GM19468 (cell line): ENCODE measurements around the gene UTS2.

Experiments
- ATAC-seq: cut with Tn5 transposase; IDR thresholded peaks from one replicate; pipeline ENCODE4 v1.9.1; 2021; ENCODE audit warnings: mild to moderate bottlenecking, moderate library complexity, moderate number of reproducible peaks; ENCODE audit not compliant: unreplicated experiment; ENCODE audit errors: extremely low read depth

Gene UTS2

DNA sequence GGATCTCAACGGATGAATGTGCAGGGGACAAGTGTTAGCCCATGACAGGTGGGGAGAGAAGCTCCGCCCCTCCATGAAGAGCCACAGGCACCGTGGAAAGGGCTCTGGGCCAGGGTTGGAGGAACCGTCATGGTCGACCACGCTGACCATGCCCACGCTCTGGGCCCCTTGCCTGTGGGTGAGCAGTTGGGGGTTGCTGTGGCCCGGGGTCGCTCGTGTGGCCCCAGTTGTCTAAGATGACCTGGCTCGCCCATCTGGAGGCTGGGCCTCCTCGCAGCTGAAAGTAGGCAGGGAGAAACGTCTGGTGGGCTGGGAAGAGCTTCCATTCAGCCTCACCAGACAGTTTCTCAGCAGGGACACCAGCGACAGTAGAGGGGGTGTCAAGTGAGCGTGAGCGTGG is 13.1 kb upstream of the UTS2 start:
- ATAC-seq: no peak

DNA sequence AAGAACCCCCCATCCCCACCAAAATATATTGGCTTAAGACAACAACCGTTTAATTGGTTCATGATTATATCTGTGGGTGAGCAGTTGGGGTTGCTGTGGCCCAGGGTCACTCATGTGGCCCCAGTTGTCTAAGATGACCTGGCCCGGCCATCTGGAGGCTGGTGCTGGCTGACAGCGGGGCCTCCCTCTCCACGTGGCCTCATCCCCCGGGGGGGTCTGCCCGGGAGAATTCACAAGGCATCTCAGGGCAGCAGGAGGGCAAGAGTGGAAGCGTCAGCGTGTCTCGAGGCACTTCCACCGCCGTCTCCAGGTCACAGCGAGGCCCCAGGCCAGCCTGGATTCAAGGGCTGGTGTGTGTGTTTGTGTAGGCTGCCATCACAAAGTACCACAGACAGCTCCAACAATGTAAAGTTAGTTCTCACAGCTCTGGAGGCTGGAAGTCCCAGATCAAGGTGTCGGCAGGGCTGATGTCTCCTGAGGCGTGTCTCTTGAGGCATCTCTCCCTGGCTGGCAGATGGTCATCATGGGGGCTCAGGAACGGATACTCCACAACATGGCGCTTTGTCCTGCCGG is 11.0 kb upstream of the UTS2 start:
- no peak for ATAC-seq

DNA sequence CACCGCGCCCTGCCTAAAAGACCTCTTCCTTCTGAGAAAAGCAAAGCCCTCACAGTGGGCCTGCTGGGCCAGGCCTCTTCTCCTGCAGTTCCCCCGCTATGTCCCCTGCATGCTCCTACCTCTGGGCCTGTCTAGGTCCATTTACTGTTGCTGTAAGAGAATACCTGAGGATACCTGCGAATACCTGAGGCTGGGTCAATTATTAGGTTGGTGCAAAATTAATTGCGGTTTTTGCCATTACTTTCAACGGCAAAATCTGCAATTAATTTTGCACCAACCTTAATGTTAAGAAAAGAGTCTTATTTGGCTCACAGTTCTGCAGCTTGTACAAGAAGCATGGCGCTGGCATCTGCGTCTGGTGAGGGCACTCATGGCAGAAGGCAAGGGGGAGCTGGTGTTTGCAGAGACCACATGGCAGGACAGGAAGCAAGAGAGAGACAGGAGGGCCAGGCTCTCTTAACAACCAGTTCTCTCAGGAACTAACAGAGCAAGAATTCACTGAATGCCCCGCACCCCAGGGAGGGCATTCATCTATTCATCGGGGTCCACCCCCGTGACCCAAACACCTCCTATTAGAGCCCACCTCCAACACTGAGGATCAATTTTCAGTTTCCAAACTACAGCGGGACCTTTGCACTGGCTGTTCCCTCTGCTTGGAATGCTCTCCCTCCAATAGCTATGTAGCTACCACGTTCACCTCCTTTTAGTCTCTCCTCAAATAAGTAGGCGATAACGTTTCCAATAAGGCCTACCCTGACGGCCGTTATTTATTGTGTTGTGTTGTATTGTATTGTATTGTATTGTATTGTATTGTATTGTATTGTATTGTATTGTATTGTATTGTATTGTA is 9.6 kb upstream of the UTS2 start:
- ATAC-seq: no peak

DNA sequence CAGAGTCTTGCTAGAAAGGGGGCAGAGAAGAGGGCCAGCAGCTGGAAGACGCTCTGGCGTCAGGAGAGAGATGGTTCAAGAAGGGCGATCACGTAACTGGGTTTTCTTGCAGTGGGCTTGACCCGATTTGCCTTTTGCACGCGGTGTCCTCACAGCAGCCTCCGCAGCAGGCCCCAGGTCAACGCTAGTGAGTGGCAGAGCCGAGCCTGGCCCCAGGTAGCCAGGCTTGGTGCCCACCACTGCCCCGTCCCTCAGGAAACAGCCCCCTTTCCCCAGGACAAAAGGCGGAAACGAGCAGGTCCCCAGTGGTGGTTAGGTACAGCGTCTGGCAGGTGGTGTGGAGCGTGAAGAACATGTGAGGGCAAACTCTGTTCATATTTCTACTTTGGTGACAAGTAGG is 8.6 kb upstream of the UTS2 start:
- ATAC-seq: no peak

DNA sequence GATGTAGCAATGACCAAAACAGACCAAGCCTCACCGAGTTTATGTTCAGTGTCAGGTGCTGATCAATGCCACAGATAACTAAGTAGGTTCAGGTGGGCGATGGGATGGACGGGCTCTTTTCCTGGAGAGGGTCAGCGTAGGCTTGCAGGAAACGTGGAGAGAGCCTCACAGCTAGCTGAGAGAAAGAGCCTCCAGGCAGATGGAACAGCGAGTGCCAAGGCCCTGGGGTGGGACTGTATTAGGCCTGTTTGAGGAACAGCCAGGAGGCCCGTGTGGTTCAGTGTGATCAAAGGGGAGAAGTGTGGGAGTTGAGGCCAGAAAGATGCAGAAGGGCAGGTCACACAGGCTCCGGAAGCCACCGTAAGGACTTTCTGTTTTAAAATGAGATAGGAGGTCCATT is 7.3 kb upstream of the UTS2 start:
- ATAC-seq: no peak

DNA sequence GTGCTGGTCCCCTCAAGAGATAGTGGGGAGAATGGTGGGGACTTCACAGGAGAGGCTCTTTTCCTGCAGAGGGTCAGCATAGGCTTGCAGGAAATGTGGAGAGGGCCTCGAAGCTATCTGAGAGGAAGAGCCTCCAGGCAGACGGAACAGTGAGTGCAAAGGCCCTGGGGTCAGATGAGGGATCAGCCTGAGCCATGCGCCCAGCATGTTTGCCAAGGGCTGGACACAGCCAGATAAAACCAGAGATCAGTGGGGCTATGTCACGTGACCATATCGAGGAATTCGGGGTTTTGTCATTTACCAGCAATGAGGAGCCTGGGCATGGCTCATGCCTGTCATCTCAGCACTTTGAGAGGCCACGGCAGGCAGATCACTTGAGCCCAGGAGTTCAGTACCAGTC is 6.5 kb upstream of the UTS2 start:
- ATAC-seq: no peak

DNA sequence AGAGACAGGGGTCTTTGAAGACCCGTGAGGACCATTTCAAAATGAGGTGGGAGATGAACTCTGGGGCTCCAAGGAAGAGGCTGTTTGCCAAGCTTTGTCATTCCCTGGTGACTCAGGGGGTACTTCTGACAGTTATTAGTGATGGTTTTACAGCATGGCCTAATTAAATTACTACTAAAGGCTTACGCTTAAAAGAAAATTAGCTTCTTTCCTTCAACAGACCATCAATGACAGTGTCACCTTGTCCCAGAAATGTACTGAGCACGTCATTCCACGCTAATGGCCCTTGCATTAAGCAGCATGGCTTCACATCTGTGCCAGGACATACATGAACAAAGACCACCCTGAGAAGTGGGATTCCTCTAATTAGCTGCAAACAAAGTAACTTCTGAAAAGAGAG is 5.1 kb upstream of the UTS2 start:
- no peak for ATAC-seq

DNA sequence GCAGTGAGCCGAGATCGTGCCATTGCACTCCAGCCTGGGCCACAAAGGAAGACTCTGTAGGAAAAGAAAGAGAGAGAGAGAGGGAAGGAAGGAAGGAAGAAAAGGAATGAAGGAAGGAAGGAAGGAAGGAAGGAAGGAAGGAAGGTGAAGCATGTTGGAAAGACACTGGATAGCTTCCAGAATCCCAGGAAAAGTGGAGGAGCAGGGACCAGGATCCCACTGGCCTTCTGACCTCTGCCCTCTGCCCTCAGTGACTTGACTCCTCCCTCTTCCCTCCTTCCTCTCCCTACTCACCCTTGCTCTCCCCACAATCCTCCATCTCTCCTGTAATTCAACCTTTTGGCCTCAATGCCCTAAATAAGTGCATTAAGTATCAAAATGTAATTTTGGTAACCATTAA is 4.1 kb upstream of the UTS2 start:
- ATAC-seq: no peak

DNA sequence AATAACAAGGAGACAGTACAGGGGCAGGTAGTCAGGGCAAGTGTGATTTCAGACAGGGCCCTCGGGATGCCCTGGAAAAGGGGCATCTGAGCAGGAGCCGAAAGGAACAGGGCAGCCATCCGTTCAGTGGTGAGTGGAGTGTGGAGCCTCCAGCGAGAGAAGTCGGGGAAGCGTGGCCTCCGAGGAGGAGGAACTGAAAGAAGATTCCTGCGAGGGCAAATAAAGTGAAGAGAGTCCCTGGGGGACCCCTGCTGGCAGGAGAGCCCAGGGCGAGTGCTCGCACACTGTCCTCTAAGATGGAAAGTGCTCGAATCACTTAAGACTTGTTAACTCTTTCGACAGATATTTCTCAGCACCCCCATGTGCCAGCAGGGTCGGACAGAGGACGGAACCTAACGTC is 3.5 kb upstream of the UTS2 start:
- ATAC-seq: no peak

DNA sequence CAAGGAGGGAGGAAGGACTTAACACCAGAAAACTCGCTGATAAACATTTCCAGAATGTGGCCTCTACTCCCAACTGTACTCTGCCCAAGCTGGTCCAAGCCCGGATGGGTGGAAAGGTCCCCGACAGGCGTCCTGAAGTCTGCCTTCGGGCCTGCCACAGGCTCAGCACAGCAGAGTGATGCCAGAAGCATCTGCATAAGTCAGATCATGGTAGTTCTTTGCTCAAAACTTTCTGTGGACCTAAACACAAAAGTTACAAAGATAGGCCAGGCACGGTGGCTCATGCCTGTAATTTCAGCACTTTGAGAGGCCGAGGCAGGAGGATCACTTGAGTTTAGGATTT is 790 bp upstream of the UTS2 start:
- no peak for ATAC-seq

DNA sequence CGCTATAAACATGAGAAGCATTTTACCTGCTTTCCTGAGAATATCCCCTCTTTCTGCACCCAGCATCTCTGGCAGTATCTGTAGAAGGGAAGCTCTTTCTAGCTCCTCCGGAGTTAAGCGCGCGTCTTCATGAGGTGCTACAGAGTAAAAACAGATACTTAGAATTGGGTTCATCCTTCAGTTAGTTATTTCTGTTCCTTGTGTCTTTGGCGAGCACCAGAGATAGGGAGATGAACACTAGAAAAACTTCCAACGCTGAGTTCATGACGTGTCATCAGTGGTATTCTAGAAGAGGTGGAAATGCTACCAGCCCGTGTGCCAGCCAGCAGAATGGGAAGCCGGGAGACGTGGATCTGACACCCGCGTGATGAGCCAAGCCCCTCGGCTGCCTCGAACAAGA is 2.1 kb downstream of the UTS2 start:
- no peak for ATAC-seq

DNA sequence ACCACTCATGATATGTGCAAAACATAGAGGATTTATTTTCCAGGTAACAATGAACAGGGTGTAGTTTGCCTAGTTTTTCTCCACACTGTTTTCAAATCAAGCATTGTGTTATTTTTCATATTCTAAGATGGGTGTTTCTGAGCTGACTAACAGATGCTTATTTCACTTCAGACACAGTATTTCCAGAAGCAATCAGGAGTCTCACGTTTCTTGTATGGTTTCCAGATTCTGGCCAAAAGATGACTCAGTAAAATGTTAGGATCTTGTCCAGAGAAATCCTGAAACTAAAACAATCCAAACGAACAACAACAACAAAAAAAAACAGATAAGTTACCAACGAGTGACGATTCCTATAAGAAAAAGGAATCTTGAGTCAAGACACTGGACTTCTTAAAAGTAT is 5.3 kb downstream of the UTS2 start:
- no peak for ATAC-seq

DNA sequence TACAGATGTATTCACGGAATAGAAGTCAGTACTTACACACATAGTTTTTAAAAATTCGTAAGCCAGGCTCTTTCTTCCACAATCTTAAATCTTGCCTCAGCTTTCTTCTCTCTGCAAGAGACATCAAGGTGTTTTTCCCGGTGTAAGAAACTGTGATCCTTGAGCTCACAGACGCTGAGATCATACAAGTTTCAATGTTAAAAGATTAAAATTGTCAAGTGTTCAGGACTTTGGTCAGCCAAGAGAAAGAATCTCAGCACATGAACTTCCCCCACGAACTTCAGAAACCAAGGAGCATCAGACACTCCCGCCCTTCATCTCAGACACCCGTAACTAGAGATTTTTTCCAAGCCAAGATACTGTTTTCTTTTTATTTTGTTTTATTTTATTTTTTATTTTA is 6.2 kb downstream of the UTS2 start:
- ATAC-seq: no peak

DNA sequence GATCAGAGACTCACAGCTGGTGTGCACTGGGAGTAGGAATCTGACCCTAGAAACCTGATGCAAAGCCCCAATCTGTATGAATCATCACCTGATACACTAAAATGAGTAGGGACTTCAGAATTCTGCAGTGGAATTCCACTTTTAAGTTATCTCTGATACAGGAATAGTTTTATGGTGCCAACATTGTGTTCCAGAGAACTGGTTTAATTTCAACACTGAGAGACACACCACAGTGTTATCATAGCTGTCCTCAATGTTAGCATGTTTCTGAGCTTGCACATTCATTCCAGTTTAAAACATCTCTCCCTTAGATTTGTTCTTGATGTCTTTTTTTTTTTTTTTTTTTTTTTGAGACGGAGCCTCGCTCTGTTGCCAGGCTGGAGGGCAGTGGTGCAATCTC is 7.1 kb downstream of the UTS2 start:
- ATAC-seq: no peak

DNA sequence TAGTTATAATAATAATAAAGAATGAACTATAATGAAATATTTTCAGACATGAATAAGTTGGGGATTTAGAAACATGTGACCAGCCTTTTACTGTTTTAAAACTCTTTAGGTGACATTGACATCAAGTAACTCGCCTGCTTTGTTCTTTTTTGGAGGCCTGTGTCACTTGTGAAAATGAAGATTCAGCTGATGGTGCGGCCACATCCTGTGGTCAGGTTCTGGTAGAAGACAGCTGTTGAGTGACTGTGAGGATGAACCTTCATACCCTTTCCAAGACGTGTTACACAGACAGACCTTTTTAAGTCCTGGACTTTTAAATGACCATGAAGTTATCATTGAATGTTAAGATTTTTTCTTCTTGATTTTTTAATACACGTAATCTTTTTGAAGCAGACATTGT is 10.3 kb downstream of the UTS2 start:
- ATAC-seq: no peak

DNA sequence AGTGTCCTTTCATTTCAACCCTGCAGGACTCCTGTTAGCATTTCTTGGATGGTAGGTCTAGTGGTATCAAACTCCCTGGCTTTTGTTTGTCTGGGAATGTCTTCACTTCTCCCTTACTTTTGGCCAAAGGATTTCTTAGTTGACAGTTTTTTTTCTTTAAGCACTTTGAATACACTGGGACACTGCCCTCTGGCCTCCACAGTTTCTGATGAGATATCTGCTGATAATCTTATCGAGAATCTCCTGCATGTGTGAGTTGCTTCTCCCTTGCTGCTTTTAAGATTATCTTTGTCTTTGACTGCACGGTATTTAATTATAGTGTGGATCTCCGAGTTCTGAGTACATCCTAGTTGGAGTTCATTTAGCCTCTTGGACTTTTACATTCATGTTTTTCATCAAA is 13.3 kb downstream of the UTS2 start:
- no peak for ATAC-seq

DNA sequence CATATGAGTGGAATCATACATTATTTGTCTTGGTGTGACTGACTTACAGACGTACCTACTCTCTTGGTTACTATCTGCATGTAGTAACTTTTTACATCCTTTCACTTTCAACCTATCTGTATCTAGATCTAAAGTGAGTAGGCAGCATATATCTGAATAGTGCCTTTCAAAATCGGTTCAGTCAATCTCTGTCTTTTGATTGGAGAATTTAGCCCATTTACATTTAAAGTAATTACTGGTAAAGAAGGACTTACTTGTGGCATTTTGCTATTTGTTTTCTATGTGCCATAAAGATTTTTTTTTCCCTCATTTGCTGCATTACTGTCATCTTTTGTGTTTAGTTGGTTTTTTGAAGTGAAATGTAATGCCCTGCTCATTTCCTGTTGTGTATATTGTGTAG is 14.2 kb downstream of the UTS2 start:
- no peak for ATAC-seq

DNA sequence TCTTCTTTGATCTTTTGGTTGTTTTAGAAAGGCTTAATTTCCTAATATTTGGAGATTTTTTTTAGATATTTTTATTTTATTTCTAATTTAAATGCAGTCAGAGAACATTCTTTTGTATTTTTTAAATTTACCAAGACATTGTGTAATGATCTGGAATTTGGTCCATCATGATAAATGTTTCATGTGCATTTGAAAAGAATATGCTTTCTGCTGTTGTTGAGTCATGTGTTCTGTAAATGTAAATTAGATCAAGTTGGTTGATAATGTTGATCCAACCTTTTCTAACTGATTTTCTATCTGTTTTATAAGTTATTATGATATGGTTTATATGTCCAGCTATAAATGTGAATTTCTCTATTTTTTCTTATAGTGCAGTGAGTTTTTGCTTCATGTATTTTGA is 19.8 kb downstream of the UTS2 start:
- no peak for ATAC-seq

DNA sequence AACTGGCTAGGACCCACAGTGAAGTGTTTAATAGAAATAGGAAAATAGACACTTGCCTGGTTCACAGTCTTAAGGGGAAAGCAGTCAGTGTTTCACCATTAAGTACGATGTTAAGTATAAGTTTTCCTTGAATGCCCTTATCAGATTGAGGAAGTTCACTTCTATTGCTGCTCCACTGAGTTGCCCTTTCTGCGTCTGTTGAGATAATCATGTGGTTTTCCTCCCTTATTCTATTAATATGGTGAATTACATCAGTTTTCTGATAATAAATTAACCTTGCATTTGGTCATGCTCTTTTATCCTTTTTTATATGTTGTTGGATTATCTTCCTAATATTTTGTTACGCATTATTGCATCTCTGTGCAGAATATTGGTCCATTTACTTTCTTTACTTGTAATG is 21.4 kb downstream of the UTS2 start:
- ATAC-seq: no peak

DNA sequence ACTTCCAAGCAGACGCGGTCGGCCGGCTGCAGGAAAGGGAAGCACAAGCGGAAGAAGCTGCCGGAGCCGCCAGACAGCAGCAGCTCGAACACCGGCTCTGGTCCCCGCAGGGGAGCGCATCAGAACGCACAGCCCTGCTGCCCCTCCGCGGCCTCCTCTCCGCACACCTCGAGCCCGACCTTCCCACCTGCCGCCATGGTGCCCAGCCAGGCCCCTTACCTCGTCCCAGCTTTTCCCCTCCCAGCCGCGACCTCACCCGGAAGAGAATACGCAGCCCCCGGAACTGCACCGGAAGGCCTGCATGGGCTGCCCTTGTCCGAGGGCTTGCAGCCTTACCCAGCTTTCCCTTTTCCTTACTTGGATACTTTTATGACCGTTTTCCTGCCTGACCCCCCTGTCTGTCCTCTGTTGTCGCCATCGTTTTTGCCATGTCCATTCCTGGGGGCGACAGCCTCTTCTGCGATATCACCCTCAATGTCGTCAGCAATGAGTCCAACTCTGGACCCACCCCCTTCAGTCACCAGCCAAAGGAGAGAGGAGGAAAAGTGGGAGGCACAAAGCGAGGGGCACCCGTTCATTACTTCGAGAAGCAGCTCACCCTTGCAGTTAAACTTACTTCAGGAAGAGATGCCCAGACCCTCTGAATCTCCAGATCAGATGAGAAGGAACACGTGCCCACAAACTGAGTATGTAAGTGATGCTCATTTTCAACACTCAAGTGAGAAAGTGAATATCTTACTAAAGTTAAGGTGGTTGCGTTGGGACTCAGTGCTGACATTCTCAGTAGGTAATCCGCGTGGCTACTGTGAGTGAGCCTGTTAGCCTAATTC is 25.5 kb downstream of the UTS2 start:
- ATAC-seq: no peak

DNA sequence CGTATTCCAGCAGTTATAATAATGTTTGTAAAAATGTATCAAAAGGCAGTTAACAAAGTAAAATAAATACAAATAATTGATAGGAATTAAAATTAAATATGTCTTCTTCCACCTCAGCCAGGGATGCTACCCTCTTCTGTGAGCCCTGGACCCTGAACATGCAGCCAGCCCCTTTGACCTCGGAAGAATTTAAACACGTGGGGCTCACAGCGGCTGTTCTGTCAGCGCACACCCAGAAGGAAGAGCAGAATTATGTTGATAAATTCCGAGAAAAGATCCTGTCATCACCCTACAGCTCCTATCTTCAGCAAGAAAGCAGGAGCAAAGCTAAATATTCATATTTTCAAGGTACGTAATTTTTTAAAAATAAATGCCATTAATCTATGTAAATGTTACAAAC is 26.5 kb downstream of the UTS2 start:
- no peak for ATAC-seq
